BLaER1 treated with 17β-estradiol and CSF1 and Interleukin-3, amounts not matched to agents 10 nM and 100 nM (cell line): ENCODE measurements around the gene ADCY3.

Experiments used
- H3K27ac ChIP-seq, 11 experiments: shearing (Covaris generic); formaldehyde crosslinking; 2 replicates each; pipeline ENCODE4 v1.8.1; 2022
- H3K27me3 ChIP-seq, 11 experiments: shearing (Covaris generic); formaldehyde crosslinking; 2 replicates each; pipeline ENCODE4 v1.8.1; 2022
- H3K36me3 ChIP-seq, 11 experiments: shearing (Covaris generic); formaldehyde crosslinking; 2 replicates each; pipeline ENCODE4 v1.8.1; 2022
- H3K4me1 ChIP-seq, 10 experiments: shearing (Covaris generic); formaldehyde crosslinking; 2 replicates each; pipeline ENCODE4 v1.8.1; 2022
- H3K4me2 ChIP-seq, 11 experiments: shearing (Covaris generic); formaldehyde crosslinking; 2 replicates each; pipeline ENCODE4 v1.8.1; 2022
- H3K4me3 ChIP-seq, 10 experiments: shearing (Covaris generic); formaldehyde crosslinking; 2 replicates each; pipeline ENCODE4 v1.8.1; 2022
- H3K9ac ChIP-seq, 11 experiments: shearing (Covaris generic); formaldehyde crosslinking; 2 replicates each; pipeline ENCODE4 v1.8.1; 2022
- H3K9me3 ChIP-seq, 11 experiments: shearing (Covaris generic); formaldehyde crosslinking; replicated peaks in 1 of 11; 2 replicates each; pipeline ENCODE4 v1.8.1; 2022
- H4K20me1 ChIP-seq, 11 experiments: shearing (Covaris generic); formaldehyde crosslinking; 2 replicates each; pipeline ENCODE4 v1.8.1; 2022
- Cebpa-rat ChIP-seq, 11 experiments: shearing (Covaris generic); IDR thresholded peaks; 2 replicates each; pipeline ENCODE4 v1.8.1; 2022

The ADCY3 gene

DNA sequence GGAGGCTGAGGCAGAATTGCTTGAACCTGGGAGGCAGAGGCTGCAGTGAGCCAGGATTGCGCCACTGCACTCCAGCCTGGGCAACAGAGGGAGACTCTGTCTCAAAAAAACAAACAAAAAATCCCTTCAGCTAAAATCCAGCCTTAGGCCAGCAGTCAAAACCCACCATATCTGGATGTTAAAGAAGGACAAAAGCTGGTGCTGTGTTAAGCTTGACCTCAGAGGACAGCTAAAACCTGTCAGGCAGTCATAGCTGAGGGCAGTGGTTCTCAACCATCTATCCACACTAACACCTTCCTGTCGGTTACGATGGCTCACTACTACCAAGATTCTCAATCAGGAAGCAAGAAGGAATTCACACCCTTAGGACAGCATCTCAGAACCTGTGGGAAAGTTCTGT is 136.4 kb downstream of the ADCY3 start:
- Histone ChIP-seq H3K9me3 (peaks cover 0 to 13% (median 0%) of the 10 kb centered on the region in 11 experiments; a peak in 4 of 22 replicates), H3K36me3 (peaks cover 0 to under 1% (median 0%) of the 10 kb centered on the region in 11 experiments; a peak in 2 of 22 replicates), H3K27me3 (no peaks in the 10 kb centered on the region), H3K4me2 (no peak overlapping the region), H3K4me3 (no peak overlapping the region), H3K9ac (no peak overlapping the region), H3K4me1 (peaks cover 16 to 26% (median 20%) of the 10 kb centered on the region in 10 experiments), H4K20me1 (no peaks in the 10 kb centered on the region; a peak in 1 of 22 replicates), H3K27ac (no peak overlapping the region)
- TF ChIP-seq Cebpa-rat (IDR thresholded peaks at IDR 0.05), result no peak

DNA sequence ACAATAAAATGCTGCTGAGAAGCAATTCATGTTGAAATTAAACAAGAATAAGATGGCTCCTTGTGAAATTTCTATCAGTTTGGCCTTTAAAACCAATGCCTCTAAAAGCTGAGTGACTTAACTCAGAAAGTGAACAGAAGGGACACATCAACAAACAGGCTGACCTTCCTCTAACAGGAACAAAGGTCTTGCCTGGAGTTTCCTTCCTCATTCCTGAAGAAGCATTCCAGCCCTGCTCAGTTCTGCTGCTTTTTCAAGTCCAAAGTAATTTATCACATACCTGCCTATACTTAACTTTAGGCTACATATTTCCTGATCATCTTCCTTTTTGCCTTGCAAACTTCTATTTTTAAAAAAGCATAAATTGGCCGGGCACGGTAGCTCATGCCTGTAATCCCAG is 140.9 kb downstream of the ADCY3 start:
- TF ChIP-seq Cebpa-rat (IDR thresholded peaks at IDR 0.05), result no peak
- Histone ChIP-seq H3K27me3 (no peaks in the 10 kb centered on the region), H3K9me3 (peaks cover 0 to 5% (median 0%) of the 10 kb centered on the region in 11 experiments; a peak in 2 of 22 replicates), H3K27ac (no peak overlapping the region), H3K4me3 (no peak overlapping the region), H3K36me3 (no peaks in the 10 kb centered on the region), H3K4me1 (peaks cover 0 to 10% (median 3%) of the 10 kb centered on the region in 10 experiments; a peak in 10 of 20 replicates), H3K4me2 (peak overlapping the region in 3 of 11 experiments; percentile 9 to 36 (median 26); a peak in 3 of 22 replicates), H4K20me1 (no peaks in the 10 kb centered on the region; a peak in 1 of 22 replicates), H3K9ac (no peak overlapping the region)

DNA sequence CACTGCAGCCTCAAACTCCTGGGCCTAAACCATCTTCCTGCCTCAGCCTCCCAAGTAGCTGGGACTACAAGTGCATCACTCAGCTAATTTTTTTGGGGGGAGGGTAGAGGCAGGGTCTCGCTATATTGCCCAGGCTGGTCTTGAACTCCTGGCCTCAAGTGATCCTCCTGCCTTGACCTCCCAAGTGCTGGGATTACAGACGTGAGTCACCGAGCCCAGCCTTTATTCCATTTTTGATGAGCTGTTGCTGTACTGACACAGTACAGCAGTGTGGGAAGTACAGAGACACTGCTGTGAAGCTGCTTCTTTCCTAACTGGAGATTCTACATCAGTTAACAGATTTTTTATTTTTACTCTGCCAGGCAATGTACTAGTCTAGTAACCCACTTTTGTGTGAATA is 145.7 kb downstream of the ADCY3 start:
- Histone ChIP-seq H3K4me2 (no peak overlapping the region), H3K27me3 (no peaks in the 10 kb centered on the region), H3K36me3 (peaks cover 4 to 17% (median 9%) of the 10 kb centered on the region in 11 experiments; a peak in 14 of 22 replicates), H3K4me3 (no peak overlapping the region), H3K27ac (no peak overlapping the region), H3K4me1 (peaks cover 0 to 8% (median 3%) of the 10 kb centered on the region in 10 experiments; a peak in 10 of 20 replicates), H3K9me3 (no peaks in the 10 kb centered on the region), H4K20me1 (no peaks in the 10 kb centered on the region), H3K9ac (no peak overlapping the region)
- TF ChIP-seq Cebpa-rat (IDR thresholded peaks at IDR 0.05), result no peak

DNA sequence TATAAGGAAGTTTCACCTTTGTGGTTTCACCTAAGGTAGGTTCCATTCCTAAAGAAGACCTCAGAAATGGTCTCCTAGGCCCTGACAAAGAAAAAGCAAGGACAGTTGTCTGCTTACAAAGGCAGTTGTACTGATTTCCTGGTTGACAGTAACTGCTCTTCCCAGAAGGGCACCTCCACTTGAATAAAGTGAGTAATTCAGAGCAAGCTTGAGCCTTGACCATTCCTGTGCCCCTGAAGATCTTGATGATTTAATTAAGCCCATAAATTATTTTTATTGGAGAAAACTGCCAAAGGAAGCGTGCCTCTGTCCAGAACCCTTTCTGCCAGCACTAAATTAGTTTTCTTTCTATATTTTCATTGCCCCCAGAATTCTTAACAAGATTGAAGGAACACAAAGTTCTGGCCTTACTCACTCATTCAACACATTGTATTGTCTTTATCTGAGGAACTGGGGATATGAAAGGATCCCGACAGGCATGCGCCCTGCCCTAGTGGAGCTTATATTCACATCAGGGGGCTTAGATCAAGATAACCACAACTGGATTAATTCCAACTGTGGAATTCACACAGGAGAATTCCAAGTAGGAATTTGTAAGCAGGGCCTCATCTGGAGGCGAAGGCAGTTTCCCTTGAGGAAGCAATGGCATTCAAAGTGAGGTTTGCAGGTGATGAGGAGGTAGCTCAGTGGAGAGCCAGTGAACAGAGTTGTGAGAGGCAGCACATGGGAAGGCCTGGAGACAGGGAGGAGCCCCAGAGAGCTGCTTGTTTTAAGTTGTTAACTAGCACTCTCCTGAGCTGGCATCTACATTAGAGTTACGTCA is 148.1 kb downstream of the ADCY3 start:
- Histone ChIP-seq H3K36me3 (peaks cover 17 to 40% (median 23%) of the 10 kb centered on the region in 11 experiments), H3K4me2 (no peak overlapping the region), H3K4me3 (no peak overlapping the region), H3K9me3 (no peaks in the 10 kb centered on the region), H3K27ac (no peak overlapping the region), H3K27me3 (no peaks in the 10 kb centered on the region), H3K4me1 (peaks cover 0 to 6% (median 3%) of the 10 kb centered on the region in 10 experiments; a peak in 13 of 20 replicates), H3K9ac (no peak overlapping the region), H4K20me1 (no peaks in the 10 kb centered on the region; a peak in 1 of 22 replicates)
- no peak for TF ChIP-seq Cebpa-rat (IDR thresholded peaks at IDR 0.05)

DNA sequence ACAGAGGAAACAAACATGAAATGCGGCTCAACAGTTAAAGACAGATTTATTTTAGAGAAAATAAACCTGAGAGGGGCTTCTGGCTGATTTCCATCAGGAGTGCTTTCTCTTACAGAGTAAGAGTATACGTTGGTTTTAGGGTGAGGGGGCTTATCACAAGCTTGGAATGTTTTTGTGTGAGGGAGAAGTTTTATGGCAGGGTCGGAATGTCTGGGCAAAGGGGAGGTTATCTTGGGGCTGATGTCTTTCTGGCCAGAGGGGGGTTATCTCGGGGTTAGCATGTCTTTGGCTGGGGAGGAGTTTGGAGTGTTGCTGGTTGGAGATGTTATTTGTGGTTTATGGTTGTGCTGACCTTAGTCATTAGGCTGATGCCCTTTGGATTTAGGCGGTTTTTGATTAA is 149.0 kb downstream of the ADCY3 start:
- no peak overlapping the region for H3K27ac ChIP-seq
- no peak overlapping the region for H3K9ac ChIP-seq
- no peak overlapping the region for H3K4me3 ChIP-seq
- H3K27me3 ChIP-seq, result no peaks in the 10 kb centered on the region
- H3K9me3 ChIP-seq, result no peaks in the 10 kb centered on the region
- no peak overlapping the region for H3K4me2 ChIP-seq
- H4K20me1 ChIP-seq, result no peaks in the 10 kb centered on the region; a peak in 1 of 22 replicates
- TF ChIP-seq Cebpa-rat (IDR thresholded peaks at IDR 0.05), result no peak
- peaks cover 0 to 15% (median 12%) of the 10 kb centered on the region in 10 experiments; a peak in 16 of 20 replicates for H3K4me1 ChIP-seq
- H3K36me3 ChIP-seq, result peaks cover 17 to 50% (median 23%) of the 10 kb centered on the region in 11 experiments
